Activated T-cell treated with anti-CD3 and anti-CD28 coated beads for 4 hours (primary cell): ENCODE results near the gene DNM3.

Source experiments
- DNase-seq: peaks from one replicate; pipeline ENCODE4 v3.0.0-alpha.2; 2020

The DNM3 gene

DNA sequence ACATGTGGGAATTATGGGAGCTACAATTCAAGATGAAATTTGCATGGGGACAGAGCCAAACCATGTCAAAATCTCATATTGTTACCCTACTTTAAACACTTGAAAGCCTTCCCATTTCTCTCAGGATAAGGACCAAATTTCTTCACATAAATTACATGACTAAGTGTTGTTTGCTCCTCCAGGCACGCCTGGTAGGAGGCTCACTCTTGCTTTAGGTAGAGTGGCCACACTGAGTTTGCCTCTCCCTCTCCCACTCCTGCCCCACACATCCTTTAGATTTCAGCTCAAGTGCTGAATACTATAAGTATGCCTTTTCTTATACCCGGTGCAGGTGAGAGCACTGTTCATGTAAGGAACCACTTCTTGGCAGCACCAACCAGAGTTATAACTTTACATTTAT, 279.1 kb downstream of the DNM3 start:
- no peak for DNase-seq

GRCh38 chr1:172121081-172121717, 279.9 kb downstream of the DNM3 start:
- no peak for DNase-seq

DNA sequence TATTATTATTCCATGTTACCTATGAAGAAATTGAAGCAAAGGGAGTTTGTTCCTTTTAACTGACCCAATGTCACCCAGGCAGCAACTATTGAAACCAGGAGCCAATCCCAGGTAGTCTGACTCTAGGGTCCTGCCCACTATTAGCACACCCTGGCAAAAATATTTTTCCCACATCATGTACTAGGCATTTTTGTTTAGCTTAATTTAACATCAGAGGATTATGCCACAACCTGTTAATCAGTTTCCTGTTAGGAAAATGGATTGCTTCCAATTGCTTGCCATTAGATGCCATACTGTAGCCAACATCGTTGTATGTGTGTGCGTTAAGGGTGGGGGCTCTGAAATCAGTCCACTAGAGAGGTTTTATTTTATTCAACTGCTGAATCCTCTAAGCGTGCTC, 281.1 kb downstream of the DNM3 start:
- DNase-seq = no peak

DNA sequence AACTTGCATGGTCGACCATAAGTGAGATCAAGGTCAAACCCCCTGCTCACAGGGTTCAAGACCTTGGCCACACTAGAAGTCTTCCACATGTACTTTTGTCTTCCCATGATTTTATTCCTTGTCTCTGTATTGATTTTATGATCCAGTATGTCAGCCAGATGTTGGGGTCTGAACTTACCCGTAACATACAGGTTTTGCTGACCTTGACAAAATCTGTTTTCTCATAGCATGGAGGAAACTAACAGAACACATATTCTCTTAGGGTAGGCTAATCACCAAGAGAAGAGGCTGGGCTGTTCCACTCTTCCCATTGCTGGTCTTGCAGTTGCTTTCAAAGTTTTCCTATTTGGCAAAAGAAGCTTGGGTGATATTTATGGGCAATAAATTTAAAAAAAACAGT, 284.0 kb downstream of the DNM3 start:
- DNase-seq = no peak

- DNase-seq = no peak
Observed at GRCh38 chr1:172125812-172126430, 284.6 kb downstream of the DNM3 start.

- no peak for DNase-seq
Observed at GRCh38 chr1:172132836-172133235, 291.5 kb downstream of the DNM3 start.

GRCh38 chr1:172134087-172134731, 292.9 kb downstream of the DNM3 start:
- no peak for DNase-seq

- no peak for DNase-seq
Observed at GRCh38 chr1:172135076-172135672, 293.9 kb downstream of the DNM3 start.

GRCh38 chr1:172135978-172136610, 294.8 kb downstream of the DNM3 start:
- DNase-seq = no peak

DNA sequence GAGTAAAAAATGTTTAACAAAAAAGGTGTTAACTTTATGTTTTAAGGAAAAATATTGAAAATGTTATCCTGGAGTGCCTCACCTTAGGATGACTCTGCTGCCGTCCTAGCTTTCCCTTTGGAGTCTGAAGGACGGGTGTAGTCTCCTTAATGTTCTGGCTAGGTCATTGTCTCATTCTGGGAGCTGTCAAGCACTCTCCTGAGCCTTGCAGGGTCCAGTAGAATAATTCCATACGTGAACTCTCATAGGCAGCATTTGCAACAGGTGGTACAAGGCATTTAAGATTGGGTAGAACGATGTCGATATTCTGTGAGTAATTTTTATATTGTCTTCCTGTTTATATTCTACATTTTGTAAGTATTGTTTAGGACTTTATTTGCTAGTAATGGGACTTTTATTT, 295.6 kb downstream of the DNM3 start:
- DNase-seq = no peak

DNA sequence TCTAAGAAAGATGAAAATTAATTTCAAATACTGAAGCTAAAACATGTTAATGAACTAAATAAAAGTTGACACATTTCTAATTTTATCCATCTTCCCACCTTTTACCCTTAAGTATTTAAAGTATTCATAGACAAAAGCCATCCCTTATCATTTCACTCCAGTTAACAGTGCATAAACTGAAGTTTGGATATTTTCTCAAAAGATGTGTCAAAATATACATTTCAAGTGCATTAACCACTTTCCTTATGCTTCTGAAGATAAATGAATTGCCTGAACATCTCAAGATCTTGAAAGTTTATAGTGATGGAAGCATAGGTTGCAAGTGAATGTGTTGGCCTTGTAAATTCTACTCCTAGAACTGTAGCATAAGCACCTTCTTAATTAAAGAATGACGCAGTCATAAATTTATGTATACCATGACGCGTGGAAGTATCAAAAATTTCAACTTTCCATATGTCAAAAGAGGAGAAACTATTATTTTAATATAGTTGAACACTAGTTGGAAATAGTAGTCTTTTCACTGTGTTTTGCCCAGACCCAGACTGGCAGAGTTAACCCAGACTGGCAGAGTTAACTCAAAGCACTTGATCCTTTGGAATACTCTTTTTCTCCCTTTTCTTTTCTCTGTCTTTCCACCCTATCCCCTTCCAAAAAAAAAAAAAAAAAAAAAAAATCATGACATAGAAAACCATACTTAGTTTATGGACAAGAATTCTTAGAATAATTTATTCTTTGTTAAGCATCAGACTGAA, 296.6 kb downstream of the DNM3 start:
- DNase-seq = no peak

DNA sequence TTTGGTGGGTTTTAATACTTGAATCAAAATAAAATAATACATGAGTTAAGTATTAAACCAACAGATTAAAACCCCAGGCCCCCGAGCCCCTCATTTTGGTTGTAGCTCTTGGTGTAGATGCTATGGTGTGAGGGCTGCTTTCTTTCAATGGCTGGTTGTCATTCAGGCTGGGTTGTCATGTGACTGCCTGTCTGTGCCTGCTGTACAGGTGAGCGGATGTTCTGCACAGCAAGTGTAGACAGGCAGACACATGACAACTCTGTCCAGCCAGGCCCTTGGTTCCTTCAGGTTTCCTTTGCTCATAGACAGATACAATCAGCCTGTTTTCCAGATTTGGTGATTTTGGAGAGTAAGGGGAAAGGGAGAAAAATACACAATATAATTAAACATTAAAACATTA, 297.3 kb downstream of the DNM3 start:
- no peak for DNase-seq

DNA sequence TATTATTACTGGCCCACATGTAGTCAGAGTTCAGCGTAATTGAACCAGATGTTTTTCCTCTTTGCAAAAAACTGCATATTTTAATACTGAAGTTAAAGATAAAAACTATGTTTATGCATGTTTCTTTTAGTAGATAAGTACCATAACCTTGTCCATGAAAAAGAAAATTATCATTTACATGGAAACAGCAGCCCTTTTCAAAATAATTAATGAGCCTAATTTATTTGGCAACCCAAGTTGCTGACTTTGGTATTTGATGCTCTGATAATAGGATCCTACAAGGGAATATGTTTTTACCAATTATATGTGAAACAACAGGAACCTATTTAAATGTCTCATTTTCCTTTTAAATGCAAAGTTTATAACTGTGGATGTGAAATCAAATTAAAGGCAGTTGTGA, 297.9 kb downstream of the DNM3 start:
- DNase-seq = no peak

DNA sequence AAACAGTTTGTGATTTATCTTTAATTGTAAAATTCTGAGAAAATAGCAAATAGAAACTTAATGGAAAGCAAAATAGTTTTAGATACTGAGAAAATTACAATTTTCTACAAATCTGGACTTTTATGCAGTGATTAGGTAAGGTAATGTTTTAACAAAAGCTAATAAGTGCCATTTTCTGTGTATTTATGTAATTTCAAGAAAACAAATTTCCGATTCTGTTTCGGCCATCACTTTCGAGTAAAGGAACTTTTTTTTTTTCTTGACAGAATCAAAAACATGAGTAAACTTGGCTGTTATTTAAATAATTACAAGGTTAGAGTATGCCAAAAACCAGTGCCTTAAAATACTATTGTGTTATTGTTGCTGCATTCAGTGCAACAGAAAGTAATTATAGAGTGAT, 298.8 kb downstream of the DNM3 start:
- no peak for DNase-seq

GRCh38 chr1:172140591-172140990, 299.3 kb downstream of the DNM3 start:
- DNase-seq = no peak

DNA sequence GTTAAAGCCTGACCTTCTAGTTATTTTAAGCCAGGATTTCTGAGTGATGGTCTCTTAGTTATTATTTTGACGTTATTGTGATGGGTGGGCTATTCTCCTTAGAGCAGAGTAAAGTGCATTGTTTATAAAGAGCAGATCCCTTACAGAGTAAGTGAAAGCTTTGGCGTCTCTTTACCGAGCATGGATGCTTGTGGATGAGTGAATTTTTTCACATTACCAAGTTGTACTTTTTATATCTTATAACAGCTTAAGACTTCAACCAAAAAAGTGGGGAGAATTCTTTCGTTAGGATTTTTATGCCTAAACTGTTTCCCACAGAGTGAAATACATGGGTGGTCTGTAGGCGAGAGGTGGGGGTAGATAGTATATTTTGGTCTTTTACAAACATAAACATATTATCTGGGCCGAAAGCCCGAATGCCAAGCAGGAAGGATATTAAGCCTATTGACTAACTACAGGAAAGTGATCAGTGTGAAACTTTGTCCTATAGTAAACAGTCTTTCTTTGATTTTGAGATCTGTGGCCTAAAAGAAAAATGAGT, 300.1 kb downstream of the DNM3 start:
- no peak for DNase-seq

DNA sequence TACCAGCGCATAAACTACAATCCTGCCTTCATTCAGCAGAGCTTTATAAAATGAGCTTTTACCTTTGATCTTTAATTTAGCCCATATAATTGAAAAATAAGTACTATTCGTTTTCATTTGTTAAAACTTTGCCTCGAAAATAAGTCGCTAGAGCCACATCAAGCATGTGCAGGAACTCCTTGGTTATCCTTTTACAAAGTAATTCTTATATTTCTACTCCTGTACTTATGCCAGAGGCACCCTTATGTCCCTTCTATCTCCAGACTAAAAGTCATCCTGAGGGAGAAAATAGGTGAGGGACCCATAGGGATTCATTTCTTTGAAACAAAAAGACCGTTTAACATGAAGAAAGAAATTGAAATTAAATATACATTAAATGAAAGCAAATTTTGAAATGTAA, 301.0 kb downstream of the DNM3 start:
- no peak for DNase-seq

GRCh38 chr1:172143384-172144055, 302.2 kb downstream of the DNM3 start:
- no peak for DNase-seq

DNA sequence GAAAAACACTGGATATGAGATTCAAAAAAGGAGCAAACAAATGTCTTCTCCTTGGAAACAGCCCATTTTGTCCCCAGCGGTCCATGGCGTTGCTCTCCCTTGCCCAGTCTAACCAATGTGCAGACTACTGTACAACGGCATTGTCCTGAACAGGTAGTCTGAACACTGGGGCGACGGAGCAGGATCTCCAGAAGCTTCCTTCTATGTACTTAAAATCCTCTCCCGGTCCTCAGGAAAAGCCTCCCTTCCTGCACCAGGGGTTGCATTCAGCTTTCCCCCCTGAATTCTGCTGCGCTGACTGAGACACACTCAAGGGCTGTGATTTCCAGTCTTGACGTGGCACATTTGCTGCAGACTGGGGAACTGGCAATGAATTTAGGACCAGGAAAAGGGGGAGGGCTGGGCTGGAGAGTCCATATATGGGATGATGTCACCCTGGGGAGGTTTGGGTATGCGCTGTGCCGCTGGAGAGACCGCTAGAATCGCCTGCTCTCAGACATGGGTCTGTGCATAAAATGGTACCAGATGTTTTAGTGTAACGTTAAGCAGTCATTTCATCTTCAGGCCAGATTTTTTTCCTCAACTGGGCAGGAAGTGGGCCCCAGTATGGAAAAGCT, 303.3 kb downstream of the DNM3 start:
- no peak for DNase-seq

- DNase-seq = no peak
Observed at GRCh38 chr1:172145231-172145651, 303.9 kb downstream of the DNM3 start.

- DNase-seq = no peak
Observed at GRCh38 chr1:172145656-172146055, 304.4 kb downstream of the DNM3 start.
